CD4-positive, alpha-beta T cell (primary cell): ENCODE measurements around the gene CLCNKA. TPM values are rescaled to one million over a fixed set of nuclear protein-coding genes. Genes with fewer than 3 reads are reported as not detected.

Source experiments
- ATAC-seq: fragments of 200-7000 bp; cut with Tn5 transposase; one replicate; pipeline ENCODE4 v1.10.0; 2022; ENCODE audit warnings: mild to moderate bottlenecking; ENCODE audit not compliant: poor library complexity
- CTCF ChIA-PET: fragments of 350-600 bp; sonication (Branson Sonifier 250); formaldehyde crosslinking; loops from one replicate; lab custom pipeline; 2021; ENCODE audit warnings: antibody characterized with exemption, inconsistent platforms; lab: Charles Lee
- POLR2A ChIA-PET: fragments of 350-600 bp; sonication (Branson Sonifier 250); formaldehyde crosslinking; loops from one replicate; lab custom pipeline; 2021; ENCODE audit warnings: antibody characterized with exemption, inconsistent platforms; lab: Charles Lee
- DNase-seq, 14 experiments: peaks; one replicate each; pipeline ENCODE4 v3.0.0-alpha.2; 2013 to 2020; ENCODE audit warnings: mixed read lengths in 2 of 14
- H3K27ac ChIP-seq, 2 donors: one replicate each; pipeline versions ENCODE4 v1.5.1 to v1.7.0; 2013; ENCODE audit warnings: low read length in 2 of 2, low read depth in 1 of 2, mild to moderate bottlenecking in 1 of 2
- H3K27me3 ChIP-seq, 2 experiments: 1 replicate in 1 of 2; 2 replicates in 1 of 2; pipeline versions ENCODE4 v1.6.1 to v1.7.0; 2013; ENCODE audit warnings: low read length in 2 of 2, control low read depth in 1 of 2, mild to moderate bottlenecking in 1 of 2, moderate library complexity in 1 of 2; ENCODE audit not compliant: insufficient read depth in 2 of 2, control insufficient read depth in 1 of 2
- H3K36me3 ChIP-seq: one replicate; pipeline ENCODE4 v1.6.1; 2013; ENCODE audit warnings: low read length, control low read depth; ENCODE audit not compliant: insufficient read depth
- H3K4me1 ChIP-seq: one replicate; pipeline ENCODE4 v1.6.1; 2013; ENCODE audit warnings: low read length, control low read depth; ENCODE audit not compliant: insufficient read depth
- H3K4me3 ChIP-seq: one replicate; pipeline ENCODE4 v1.5.1; 2013; ENCODE audit warnings: mild to moderate bottlenecking, low read length, moderate library complexity
- H3K9me3 ChIP-seq, 2 experiments: 1 replicate in 1 of 2; 2 replicates in 1 of 2; pipeline versions ENCODE4 v1.6.1 to v1.7.0; 2013; ENCODE audit warnings: low read length in 2 of 2, mild to moderate bottlenecking in 2 of 2, control low read depth in 1 of 2, moderate library complexity in 1 of 2; ENCODE audit not compliant: control insufficient read depth in 1 of 2, insufficient read depth in 1 of 2
- H3K27ac Mint-ChIP-seq: one replicate; pipeline ENCODE4 v1.8.0; 2020; ENCODE audit warnings: mixed read lengths
- H3K27me3 Mint-ChIP-seq: one replicate; pipeline ENCODE4 v1.8.0; 2021; ENCODE audit warnings: mixed read lengths
- H3K36me3 Mint-ChIP-seq: one replicate; pipeline ENCODE4 v1.8.0; 2021; ENCODE audit warnings: low read depth, mixed read lengths
- H3K4me1 Mint-ChIP-seq: one replicate; pipeline ENCODE4 v1.8.0; 2021; ENCODE audit warnings: low read depth, mixed read lengths
- H3K4me3 Mint-ChIP-seq: one replicate; pipeline ENCODE4 v1.8.0; 2020; ENCODE audit warnings: mild to moderate bottlenecking, mixed read lengths
- H3K9me3 Mint-ChIP-seq: one replicate; pipeline ENCODE4 v1.8.0; 2020; ENCODE audit warnings: mixed read lengths
- CTCF ChIP-seq: fragments of 200-600 bp; IDR thresholded peaks from one replicate; pipeline ENCODE4 v1.8.0; 2022; ENCODE audit warnings: antibody characterized with exemption, mild to moderate bottlenecking
- intact Hi-C, 2 experiments: fragments of 100-400 bp; cut with DNase I in 1 of 2; cut with micrococcal nuclease in 1 of 2; formaldehyde crosslinking; loops; one replicate each; pipeline versions ENCODE4 v1.15.1 to v1.9.0; 2023 to 2025; cut with DNase I, micrococcal nuclease
- total RNA-seq, 174 experiments: library from RNA in 2 of 174; stranded (reverse) in 2 of 174; gene quantifications; one replicate each; pipeline ENCODE4 v1.2.3 and lab custom pipeline; 2021 to 2026

CLCNKA gene
- total RNA-seq, 2 experiments from 2014 or later: not detected

DNA sequence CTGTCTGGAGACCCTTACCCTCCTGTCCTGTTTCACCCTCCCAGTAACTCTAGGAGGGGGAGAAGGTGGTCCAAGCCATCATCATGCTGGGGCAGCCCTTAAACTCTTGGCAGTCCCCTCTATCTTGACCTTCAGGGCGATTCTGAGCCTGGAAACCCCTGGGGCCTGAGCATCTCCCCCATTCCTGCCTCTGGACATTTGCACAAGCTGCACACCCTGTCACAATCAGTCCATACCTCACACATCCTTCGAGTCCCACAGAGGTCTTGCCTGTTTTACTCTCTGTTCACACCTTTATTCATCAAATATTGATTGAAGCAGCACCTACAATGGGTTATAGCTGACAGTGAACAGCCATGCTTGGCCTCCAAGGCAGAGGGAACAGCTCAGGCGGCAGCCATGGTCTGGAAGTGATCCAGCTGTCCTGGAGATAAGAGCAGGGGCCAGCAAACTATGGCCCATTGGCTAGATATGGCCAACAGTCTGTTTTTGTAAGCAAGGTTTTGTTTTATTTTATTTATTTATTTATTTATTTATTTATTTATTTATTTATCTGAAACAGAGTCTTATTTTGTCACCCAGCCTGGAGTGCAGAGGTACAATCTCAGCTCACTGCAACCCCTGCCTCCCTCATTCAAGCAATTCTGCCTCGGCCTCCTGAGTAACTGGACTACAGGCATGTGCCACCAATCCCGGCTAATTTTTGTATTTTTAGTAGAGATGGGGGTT is 58.8 kb downstream of the CLCNKA start:
- intact Hi-C loops: loop anchor here in 1 of 2 experiments (5.0 kb wide), 1 partner anchor 282 kb away; no protein-coding TSS in a partner anchor
- H3K36me3 Mint-ChIP-seq: no peaks in the 10 kb centered on the region
- ChIA-PET CTCF (interaction anchor here (1.0 to 2.6 kb wide), 2 partner anchors 103 to 107 kb away, joined by 3 to 6 read pairs; no protein-coding TSS in a partner anchor), POLR2A (no interaction called here)
- H3K27ac ChIP-seq: no peak overlapping the region
- H3K4me3 Mint-ChIP-seq: no peak overlapping the region
- H3K27me3 Mint-ChIP-seq: peaks cover 5% of the 10 kb centered on the region
- DNase-seq: no peak
- no peaks in the 10 kb centered on the region for H3K27me3 ChIP-seq
- no peak for TF ChIP-seq CTCF
- peaks cover 13% of the 10 kb centered on the region for H3K4me1 ChIP-seq
- H3K9me3 ChIP-seq: no peaks in the 10 kb centered on the region
- H3K9me3 Mint-ChIP-seq: no peaks in the 10 kb centered on the region
- no peak overlapping the region for H3K4me3 ChIP-seq
- no peak overlapping the region for H3K27ac Mint-ChIP-seq
- no peaks in the 10 kb centered on the region for H3K36me3 ChIP-seq
- H3K4me1 Mint-ChIP-seq: no peaks in the 10 kb centered on the region
- no peak for ATAC-seq

- no peaks in the 10 kb centered on the region for H3K36me3 ChIP-seq
- Mint-ChIP-seq H3K4me3 (no peak overlapping the region), H3K36me3 (no peaks in the 10 kb centered on the region), H3K27me3 (no peaks in the 10 kb centered on the region), H3K27ac (no peak overlapping the region), H3K4me1 (no peaks in the 10 kb centered on the region), H3K9me3 (no peaks in the 10 kb centered on the region)
- H3K4me1 ChIP-seq: peaks cover 13% of the 10 kb centered on the region
- intact Hi-C loops: loop anchor here in 1 of 2 experiments (5.0 kb wide), 1 partner anchor 281 kb away; no protein-coding TSS in a partner anchor
- no peak overlapping the region for H3K27ac ChIP-seq
- CTCF ChIA-PET: interaction anchor here (1.1 to 1.3 kb wide), 4 partner anchors 48 to 157 kb away, joined by 3 to 4 read pairs (median 4); no protein-coding TSS in a partner anchor
- no peak overlapping the region for H3K4me3 ChIP-seq
- no peaks in the 10 kb centered on the region for H3K9me3 ChIP-seq
- POLR2A ChIA-PET: no interaction called here
- ATAC-seq (no peak), DNase-seq (no peak)
- no peak for TF ChIP-seq CTCF
- no peaks in the 10 kb centered on the region for H3K27me3 ChIP-seq
Observed at GRCh38 chr1:16081636-16082035, 59.8 kb downstream of the CLCNKA start.

DNA sequence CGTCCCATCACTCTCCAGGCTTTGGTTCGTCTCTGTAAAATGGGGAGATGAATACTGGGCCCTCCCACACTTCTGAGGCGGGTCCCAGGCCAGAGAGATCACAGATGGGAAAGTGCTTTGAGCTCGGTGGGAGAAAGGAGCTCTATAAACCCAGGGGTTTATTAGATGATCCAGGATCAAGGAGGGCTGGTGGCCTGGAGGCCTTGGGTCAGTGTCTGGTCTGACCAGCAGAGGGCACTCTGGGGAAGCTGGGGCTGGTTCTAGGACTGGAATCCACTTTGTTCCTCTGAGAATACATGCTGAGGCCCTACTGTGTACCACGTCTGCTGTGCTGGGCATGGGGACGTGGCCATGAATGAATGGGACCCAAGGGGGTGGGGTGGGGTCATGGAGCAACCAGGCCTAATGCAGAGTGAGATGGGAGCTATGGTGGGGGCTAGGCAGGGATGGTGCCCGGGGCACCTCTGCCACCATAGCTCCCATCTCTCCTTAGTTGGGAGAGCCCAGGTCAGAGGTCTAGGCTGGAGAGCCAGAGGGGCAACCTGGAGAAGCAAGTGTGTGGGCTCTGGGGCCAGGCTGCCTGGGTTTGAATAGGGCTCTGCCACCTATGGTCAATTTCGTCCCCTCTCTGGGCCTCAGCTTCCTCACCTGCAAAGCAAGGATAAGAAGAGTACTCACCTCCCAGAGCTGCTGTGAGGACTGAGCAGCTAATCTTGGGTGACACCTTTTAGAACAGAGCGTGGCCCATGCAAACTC is 60.6 kb downstream of the CLCNKA start:
- Mint-ChIP-seq H3K36me3 (no peaks in the 10 kb centered on the region), H3K4me1 (no peaks in the 10 kb centered on the region), H3K27ac (no peak overlapping the region), H3K27me3 (no peaks in the 10 kb centered on the region), H3K4me3 (no peak overlapping the region), H3K9me3 (no peaks in the 10 kb centered on the region)
- Histone ChIP-seq H3K4me3 (no peak overlapping the region), H3K27me3 (no peaks in the 10 kb centered on the region), H3K4me1 (peaks cover 13% of the 10 kb centered on the region), H3K9me3 (no peaks in the 10 kb centered on the region), H3K36me3 (no peaks in the 10 kb centered on the region), H3K27ac (no peak overlapping the region)
- peak; percentile 58 for ATAC-seq
- DNase-seq: peak; percentile 38 to 74 (median 55)
- ChIA-PET POLR2A (no interaction called here), CTCF (interaction anchor here (0.7 to 1.3 kb wide), 10 partner anchors 9 to 166 kb away, joined by 3 to 6 read pairs (median 3); partner anchors contain the start of genes CPLANE2 and FAM131C)
- intact Hi-C loops: loop anchor here in 1 of 2 experiments (5.0 kb wide), 1 partner anchor 280 kb away; no protein-coding TSS in a partner anchor
- TF ChIP-seq CTCF: peak; percentile 73
